Epidermal melanocyte (primary cell): Measurements from ENCODE around the gene CCT3.
"Not testable (repeated sequence)": the region's sequence is repeated elsewhere in the genome, so short reads cannot be mapped to it uniquely, and the experiment has no call there.

Experiments
- DNase-seq: peaks from one replicate; pipeline ENCODE4 v3.0.0; 2011; ENCODE audit warnings: low spot score; ENCODE audit not compliant: insufficient read length

The CCT3 gene

GRCh38 chr1:156368889-156369684 is 31.0 kb upstream of the CCT3 start, which contains the start of gene RHBG:
Gene RHBG, plus strand, starts transcription at chr1:156369211. Its CDS starts 39 bp downstream, at chr1:156369250.
- DNase-seq: peak; percentile 56

GRCh38 chr1:156368157-156368658 is 30.1 kb upstream of the CCT3 start:
- no peak for DNase-seq

GRCh38 chr1:156367383-156368156 is 29.5 kb upstream of the CCT3 start:
- peak; percentile 1 for DNase-seq

- peak; percentile 4 for DNase-seq
Observed at GRCh38 chr1:156366378-156367166, 28.5 kb upstream of the CCT3 start.

GRCh38 chr1:156365754-156366153 is 27.7 kb upstream of the CCT3 start:
- DNase-seq: peak; percentile 11

- DNase-seq: no peak
Observed at GRCh38 chr1:156360534-156360933, 22.4 kb upstream of the CCT3 start.

- peak; percentile 66 for DNase-seq
Observed at GRCh38 chr1:156359973-156360372, 21.9 kb upstream of the CCT3 start.

GRCh38 chr1:156359249-156359648 is 21.2 kb upstream of the CCT3 start:
- DNase-seq: no peak

- DNase-seq: no peak
Observed at GRCh38 chr1:156358641-156359040, 20.5 kb upstream of the CCT3 start.

GRCh38 chr1:156357977-156358376 is 19.9 kb upstream of the CCT3 start:
- no peak for DNase-seq

- DNase-seq: no peak
Observed at GRCh38 chr1:156356875-156357534, 18.9 kb upstream of the CCT3 start.

- no peak for DNase-seq
Observed at GRCh38 chr1:156356262-156356874, 18.3 kb upstream of the CCT3 start.

GRCh38 chr1:156352481-156352880 is 14.4 kb upstream of the CCT3 start:
- DNase-seq: not testable (repeated sequence)

- DNase-seq: peak; percentile 51
Observed at GRCh38 chr1:156347331-156347730, 9.2 kb upstream of the CCT3 start.

- peak; percentile 57 for DNase-seq
Observed at GRCh38 chr1:156346636-156347035, 8.5 kb upstream of the CCT3 start.

GRCh38 chr1:156346035-156346434 is 7.9 kb upstream of the CCT3 start:
- not testable (repeated sequence) for DNase-seq

- DNase-seq: no peak
Observed at GRCh38 chr1:156344409-156344808, 6.3 kb upstream of the CCT3 start.

- no peak for DNase-seq
Observed at GRCh38 chr1:156342166-156342955, 4.3 kb upstream of the CCT3 start.

GRCh38 chr1:156337888-156338179 is 258 bp downstream of the CCT3 start:
- DNase-seq: no peak
